RWPE1 (cell line): ENCODE measurements around the gene CEP128.
"Not testable (repeated sequence)": the region's sequence is repeated elsewhere in the genome, so short reads cannot be mapped to it uniquely, and the experiment has no call there.

Experiments
- CTCF ChIA-PET: fragments of 350-600 bp; sonication (Branson Sonifier 250); formaldehyde crosslinking; extraction: SDS; loops from one replicate; lab custom pipeline; 2021; lab: Yijun Ruan, JAX
- POLR2A ChIA-PET: fragments of 400-600 bp; formaldehyde crosslinking; extraction: SDS; loops from one replicate; lab custom pipeline; 2020; ENCODE audit warnings: antibody characterized with exemption; ENCODE audit not compliant: low non-redundant PET; lab: Yijun Ruan, JAX
- DNase-seq: peaks from one replicate; pipeline ENCODE4 v3.0.0; 2012; ENCODE audit warnings: low spot score
- H3K27ac ChIP-seq: fragments of 450-650 bp; 2 replicates; pipeline ENCODE4 v1.5.1; 2017
- TF ChIP-seq, protein P1 (sequence below): fragments of 450-650 bp; conservative IDR thresholded peaks from 2 replicates; pipeline ENCODE4 v1.5.1; 2017; ENCODE audit warnings: low read depth, mild to moderate bottlenecking

Gene CEP128

DNA sequence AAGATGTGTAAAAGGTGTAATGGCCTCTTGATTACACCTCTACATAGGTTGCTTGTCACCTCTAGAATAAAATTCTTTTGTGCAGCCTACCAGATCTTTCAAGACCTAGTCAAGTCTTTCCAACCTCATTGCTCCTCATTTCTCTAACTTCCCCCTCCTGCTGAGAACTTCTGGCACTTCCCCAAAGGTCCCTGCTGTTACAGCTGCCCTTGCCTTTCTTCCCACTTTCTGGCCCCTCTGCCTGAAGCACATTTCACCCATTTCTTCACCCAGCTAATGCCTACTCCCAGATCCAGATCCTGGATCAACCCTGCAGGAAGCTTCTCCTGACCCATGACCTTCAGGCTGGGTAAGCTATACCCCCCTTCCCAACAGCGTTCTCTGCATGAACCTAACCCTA is 15.4 kb upstream of the CEP128 start:
- no peak overlapping the region for H3K27ac ChIP-seq
- TF ChIP-seq, protein P1, sequence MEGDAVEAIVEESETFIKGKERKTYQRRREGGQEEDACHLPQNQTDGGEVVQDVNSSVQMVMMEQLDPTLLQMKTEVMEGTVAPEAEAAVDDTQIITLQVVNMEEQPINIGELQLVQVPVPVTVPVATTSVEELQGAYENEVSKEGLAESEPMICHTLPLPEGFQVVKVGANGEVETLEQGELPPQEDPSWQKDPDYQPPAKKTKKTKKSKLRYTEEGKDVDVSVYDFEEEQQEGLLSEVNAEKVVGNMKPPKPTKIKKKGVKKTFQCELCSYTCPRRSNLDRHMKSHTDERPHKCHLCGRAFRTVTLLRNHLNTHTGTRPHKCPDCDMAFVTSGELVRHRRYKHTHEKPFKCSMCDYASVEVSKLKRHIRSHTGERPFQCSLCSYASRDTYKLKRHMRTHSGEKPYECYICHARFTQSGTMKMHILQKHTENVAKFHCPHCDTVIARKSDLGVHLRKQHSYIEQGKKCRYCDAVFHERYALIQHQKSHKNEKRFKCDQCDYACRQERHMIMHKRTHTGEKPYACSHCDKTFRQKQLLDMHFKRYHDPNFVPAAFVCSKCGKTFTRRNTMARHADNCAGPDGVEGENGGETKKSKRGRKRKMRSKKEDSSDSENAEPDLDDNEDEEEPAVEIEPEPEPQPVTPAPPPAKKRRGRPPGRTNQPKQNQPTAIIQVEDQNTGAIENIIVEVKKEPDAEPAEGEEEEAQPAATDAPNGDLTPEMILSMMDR: no peak
- CTCF ChIA-PET: no interaction called here
- no peak for DNase-seq
- POLR2A ChIA-PET: no interaction called here

DNA sequence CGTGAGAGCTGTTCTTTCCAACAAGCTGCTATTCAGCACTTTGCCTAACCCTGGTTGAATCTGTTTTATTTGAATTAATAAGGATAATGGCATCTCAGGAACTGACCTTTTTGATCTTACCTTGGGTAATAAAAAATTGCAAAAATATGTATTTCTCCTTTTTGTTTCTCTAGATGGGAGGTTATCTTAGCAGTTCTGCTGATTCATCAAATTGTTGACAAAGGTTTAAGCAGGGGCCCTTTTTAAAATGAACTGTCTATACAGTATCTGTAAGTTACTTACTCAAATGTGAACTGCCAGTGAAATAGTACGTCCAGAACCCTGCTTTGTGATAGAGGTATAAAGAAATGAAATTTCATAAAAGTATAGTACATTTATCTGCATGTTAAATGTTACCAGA is 14.6 kb upstream of the CEP128 start:
- CTCF ChIA-PET: interaction anchor here (0.6 to 1.0 kb wide), 2 partner anchors 40 to 609 kb away, joined by 3 read pairs; no protein-coding TSS in a partner anchor
- no peak overlapping the region for H3K27ac ChIP-seq
- TF ChIP-seq, protein P1: no peak
- POLR2A ChIA-PET: no interaction called here
- DNase-seq: no peak

DNA sequence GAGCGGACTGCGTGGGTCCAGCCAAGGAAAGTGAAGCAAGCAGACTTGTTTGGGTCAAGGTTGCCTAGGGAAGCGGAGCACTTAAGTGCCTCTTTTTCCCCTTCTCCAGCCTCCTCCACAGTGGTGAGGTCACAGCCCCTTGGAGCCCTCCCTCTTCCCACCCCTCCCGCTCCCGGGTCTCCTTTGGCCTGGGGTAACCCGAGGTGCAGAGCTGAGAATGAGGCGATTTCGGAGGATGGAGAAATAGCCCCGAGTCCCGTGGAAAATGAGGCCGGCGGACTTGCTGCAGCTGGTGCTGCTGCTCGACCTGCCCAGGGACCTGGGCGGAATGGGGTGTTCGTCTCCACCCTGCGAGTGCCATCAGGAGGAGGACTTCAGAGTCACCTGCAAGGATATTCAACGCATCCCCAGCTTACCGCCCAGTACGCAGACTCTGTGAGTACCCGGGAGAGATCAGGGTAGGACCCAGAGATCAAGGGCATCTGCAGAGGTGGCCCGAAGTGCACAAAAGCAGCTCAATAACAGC is 13.9 kb upstream of the CEP128 start, which contains the start of gene TSHR:
Gene TSHR, plus strand, starts transcription at position 206 of the 526 bp plus-strand sequence. Its CDS starts 60 bp downstream, at position 266.
- POLR2A ChIA-PET: no interaction called here

DNA sequence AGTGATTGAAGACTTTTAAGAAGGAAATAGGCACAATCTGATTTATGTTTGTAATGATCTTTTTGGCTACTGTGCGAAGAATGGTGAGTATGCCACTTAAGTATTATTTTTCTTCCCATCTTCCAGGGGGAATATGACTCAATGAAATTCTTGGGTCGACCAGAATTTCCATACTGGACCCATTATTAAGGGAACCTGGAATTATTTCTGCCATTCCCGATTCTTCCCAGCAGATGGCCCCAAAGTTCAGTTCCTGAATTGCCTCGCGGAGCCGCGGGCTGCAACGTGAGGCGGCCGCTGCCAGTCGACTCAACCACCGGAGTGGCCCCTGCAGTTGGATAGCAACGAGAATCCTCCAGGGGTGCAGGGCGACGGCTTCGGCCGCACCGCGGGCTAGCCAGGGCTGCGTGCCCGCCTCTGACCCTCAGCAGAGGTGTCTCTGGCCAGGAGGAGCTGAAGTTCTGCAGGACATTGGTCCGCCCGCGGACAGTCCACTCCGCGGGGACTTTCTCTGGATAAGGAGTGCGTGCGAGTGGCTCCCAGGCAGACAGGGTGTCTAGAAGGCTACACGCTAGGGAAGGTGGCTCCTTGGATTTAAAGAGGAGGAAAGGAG is 13.3 kb upstream of the CEP128 start:
- no peak overlapping the region for H3K27ac ChIP-seq
- peak; percentile 74 for DNase-seq
- ChIA-PET POLR2A (no interaction called here), CTCF (interaction anchor here (0.6 to 1.0 kb wide), 4 partner anchors 17 to 509 kb away, joined by 3 to 5 read pairs (median 3); no protein-coding TSS in a partner anchor)
- TF ChIP-seq, protein P1: peak; percentile 85

More for the DNA sequence above, 13.9 kb upstream of the CEP128 start, which contains the start of gene TSHR:
- TF ChIP-seq, protein P1: no peak
- CTCF ChIA-PET: interaction anchor here (0.6 to 1.0 kb wide), 5 partner anchors 16 to 610 kb away, joined by 3 to 5 read pairs (median 3); no protein-coding TSS in a partner anchor
- no peak within 1 kb of the TSS for H3K27ac ChIP-seq
- no peak for DNase-seq

DNA sequence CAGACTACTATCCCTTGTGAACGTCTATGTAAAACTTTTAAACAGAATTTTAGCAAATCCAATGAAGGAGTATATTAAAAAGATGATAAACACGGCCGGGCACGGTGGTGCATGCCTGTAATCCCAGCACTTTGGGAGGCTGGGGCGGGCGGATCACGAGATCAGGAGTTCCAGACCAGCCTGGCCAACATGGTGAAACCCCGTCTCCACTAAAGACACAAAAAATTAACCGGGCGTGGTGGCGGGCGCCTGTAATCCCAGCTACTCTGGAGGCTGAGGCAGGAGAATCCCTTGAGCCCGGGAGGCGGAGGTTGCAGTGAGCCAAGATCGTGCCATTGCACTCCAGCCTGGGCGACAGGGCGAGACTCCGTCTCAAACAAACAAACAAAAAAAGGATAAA is 11.7 kb upstream of the CEP128 start:
- H3K27ac ChIP-seq, CTCF ChIA-PET, POLR2A ChIA-PET, DNase-seq: not testable (repeated sequence)

DNA sequence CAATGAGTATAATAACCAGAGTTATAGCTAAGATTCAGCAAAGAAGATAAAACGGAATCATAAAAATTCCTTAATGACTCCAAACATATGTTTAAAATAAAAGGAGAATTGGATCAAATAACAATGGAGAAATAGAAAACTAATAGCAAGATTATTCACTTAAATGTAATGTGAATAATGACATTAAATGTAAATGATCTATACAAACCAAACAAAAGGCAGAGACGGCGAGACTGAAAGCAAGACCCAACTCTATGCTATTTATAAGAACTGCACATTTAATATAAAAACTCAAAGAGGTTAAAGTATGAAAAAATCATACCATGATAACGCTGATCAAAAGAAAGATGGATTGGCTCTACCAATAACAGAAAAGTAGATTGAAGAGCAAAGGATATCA is 10.0 kb upstream of the CEP128 start:
- no peak for DNase-seq
- CTCF ChIA-PET: no interaction called here
- POLR2A ChIA-PET: no interaction called here
- TF ChIP-seq, protein P1: no peak
- no peak overlapping the region for H3K27ac ChIP-seq

DNA sequence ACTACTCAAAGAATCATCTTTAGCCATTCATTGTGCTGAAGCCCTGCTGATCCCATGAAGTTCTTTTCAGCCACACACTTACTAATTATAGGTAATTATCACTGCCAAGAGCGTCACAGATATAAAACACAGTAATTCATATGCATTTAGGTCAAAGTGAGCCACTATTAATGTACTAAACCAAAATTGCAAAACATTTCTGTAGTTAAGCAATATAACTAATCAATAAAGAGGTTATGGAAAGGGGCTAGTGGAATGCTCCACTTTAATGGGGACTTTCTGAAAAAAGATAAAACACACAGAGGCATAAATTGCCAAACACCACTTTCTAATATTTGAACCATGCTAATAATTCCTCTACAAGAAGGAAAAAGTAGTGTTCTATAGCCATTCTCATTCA is 6.8 kb upstream of the CEP128 start:
- POLR2A ChIA-PET: no interaction called here
- TF ChIP-seq, protein P1: no peak
- CTCF ChIA-PET: no interaction called here
- DNase-seq: no peak
- H3K27ac ChIP-seq: no peak overlapping the region
